Thoracic aorta (tissue), 2 donors: ENCODE measurements around the gene TMA7. TPM values are rescaled to one million over a fixed set of nuclear protein-coding genes. Genes with fewer than 3 reads are reported as not detected.

Experiments used
- ATAC-seq: fragments of 150-250 bp; one replicate; pipeline ENCODE4 v1.8.0; 2017; ENCODE audit warnings: low read depth; ENCODE audit not compliant: insufficient number of reproducible peaks, low FRiP score
- DNase-seq: peaks from one replicate; pipeline ENCODE4 v3.0.0-alpha.2; 2020; ENCODE audit warnings: low spot score
- H3K27ac ChIP-seq, 2 donors: fragments of 200-600 bp; sonication (generic); 1 replicate in 1 of 2; 2 replicates in 1 of 2; pipeline ENCODE4 v1.5.1; 2016; ENCODE audit warnings: mild to moderate bottlenecking in 2 of 2, moderate library complexity in 2 of 2
- H3K27me3 ChIP-seq: fragments of 200-600 bp; sonication (generic); replicated peaks from 2 replicates; pipeline ENCODE4 v1.6.0; 2016; ENCODE audit warnings: mild to moderate bottlenecking; ENCODE audit not compliant: insufficient read depth
- H3K36me3 ChIP-seq: fragments of 200-600 bp; sonication (generic); one replicate; pipeline ENCODE4 v1.5.1; 2016
- H3K4me1 ChIP-seq, 2 donors: fragments of 200-600 bp; sonication (generic); 1 replicate in 1 of 2; 2 replicates in 1 of 2; pipeline versions ENCODE4 v1.5.1 to v1.6.0; 2016; ENCODE audit warnings: low read depth in 2 of 2, mild to moderate bottlenecking in 1 of 2; ENCODE audit not compliant: control insufficient read depth in 1 of 2
- H3K4me3 ChIP-seq: fragments of 200-600 bp; sonication (generic); 2 replicates; pipeline ENCODE4 v1.5.1; 2016; ENCODE audit warnings: mild to moderate bottlenecking
- H3K9me3 ChIP-seq: fragments of 200-600 bp; sonication (generic); 2 replicates; pipeline ENCODE4 v1.5.1; 2016
- CTCF ChIP-seq: fragments of 200-600 bp; sonication (generic); IDR thresholded peaks from one replicate; pipeline ENCODE4 v1.5.1; 2019; ENCODE audit warnings: antibody characterized with exemption
- total RNA-seq, 2 donors: library from RNA; depleted of rRNA; stranded (reverse); fragments of >200 nt; gene quantifications; one replicate each; pipeline versions ENCODE4 v1.1.0 to v1.2.3, GENCODE V29; 2016

TMA7 gene
- 100 to 1,000 TPM; 112 to 164 TPM for total RNA-seq

GRCh38 chr3:48439820-48440589, at the start of gene TMA7, which contains the start of gene CCDC51:
Gene TMA7 (plus strand): TSS chr3:48440257. CDS start chr3:48440297, 40 bp downstream.
Gene CCDC51 (minus strand): TSS chr3:48440119. CDS start chr3:48435128, 4,991 bp downstream.
- DNase-seq (peak; percentile 94), ATAC-seq (peak; percentile 88)
- peaks cover 7 to 25% of the 10 kb centered on the region in 2 donors for H3K4me1 ChIP-seq
- no peaks in the 10 kb centered on the region for H3K27me3 ChIP-seq
- TF ChIP-seq CTCF = no peak
- peaks cover 8% of the 10 kb centered on the region for H3K36me3 ChIP-seq
- H3K27ac ChIP-seq = peak within 1 kb of the TSS; percentile 87 to 96
- H3K9me3 ChIP-seq = no peaks in the 10 kb centered on the region
- H3K4me3 ChIP-seq = peak within 1 kb of the TSS; percentile 82

- Histone ChIP-seq H3K9me3 (no peaks in the 10 kb centered on the region), H3K27me3 (no peaks in the 10 kb centered on the region), H3K4me1 (no peaks in the 10 kb centered on the region), H3K4me3 (no peak overlapping the region), H3K36me3 (no peaks in the 10 kb centered on the region), H3K27ac (no peak overlapping the region)
- ATAC-seq (no peak), DNase-seq (no peak)
- no peak for TF ChIP-seq CTCF
Measured at GRCh38 chr3:48394391-48394790, 45.7 kb upstream of the TMA7 start.

GRCh38 chr3:48395714-48396113, 44.3 kb upstream of the TMA7 start:
- DNase-seq = no peak
- TF ChIP-seq CTCF = no peak
- no peaks in the 10 kb centered on the region for H3K36me3 ChIP-seq

GRCh38 chr3:48397767-48398681, 42.0 kb upstream of the TMA7 start:
- no peak for TF ChIP-seq CTCF
- no peak for DNase-seq

More at GRCh38 chr3:48395714-48396113, 44.3 kb upstream of the TMA7 start:
- Histone ChIP-seq H3K4me3 (no peak overlapping the region), H3K27me3 (no peaks in the 10 kb centered on the region), H3K9me3 (no peaks in the 10 kb centered on the region), H3K4me1 (no peaks in the 10 kb centered on the region), H3K27ac (no peak overlapping the region)
- no peak for ATAC-seq

More at GRCh38 chr3:48397767-48398681, 42.0 kb upstream of the TMA7 start:
- Histone ChIP-seq H3K9me3 (no peaks in the 10 kb centered on the region), H3K27me3 (no peaks in the 10 kb centered on the region), H3K36me3 (no peaks in the 10 kb centered on the region), H3K4me1 (peaks cover 14 to 20% of the 10 kb centered on the region in 2 donors), H3K27ac (no peak overlapping the region), H3K4me3 (no peak overlapping the region)
- ATAC-seq = no peak
